K562 (cell line): ENCODE data around the gene CAPZB. TPM values are rescaled to one million over a fixed set of nuclear protein-coding genes. Genes with fewer than 3 reads are reported as not detected.
A peak's percentile ranks its signal among the peaks of the same experiment; 100 is the strongest.

Experiments
- ATAC-seq: fragments of 200-7000 bp; cut with Tn5 transposase; 3 replicates; pipeline ENCODE4 v1.9.1; 2020; ENCODE audit warnings: moderate library complexity
- BruUV-seq: library from RNA; stranded (reverse); fragments of 400-500 nt; replicated peaks from 2 replicates; lab custom pipeline; 2021; lab: Mats Ljungman, UMichigan
- CTCF ChIA-PET: fragments of 300-600 bp; formaldehyde crosslinking; extraction: SDS; loops from one replicate; lab custom pipeline; 2021; ENCODE audit warnings: low intra/inter-chr PET ratio; lab: Yijun Ruan, JAX
- POLR2A ChIA-PET: fragments of 300-600, 350-650 bp; sonication (Branson Sonifier 250); formaldehyde crosslinking; extraction: SDS; loops from one replicate; lab custom pipeline; 2021; ENCODE audit warnings: antibody characterized with exemption, inconsistent platforms; lab: Yijun Ruan, JAX
- DNase-seq, 4 experiments: peaks; one replicate each; pipeline versions ENCODE4 v3.0.0 to v3.0.0-alpha.2; 2011 to 2018; ENCODE audit warnings: low spot score in 3 of 4, mixed read lengths in 3 of 4; ENCODE audit errors: extremely low read depth in 1 of 4
- FAIRE-seq: peaks from 2 replicates; lab custom pipeline; 2011; peaks lifted over from hg19 to GRCh38; lab: Jason Lieb, UNC
- H2AFZ ChIP-seq: 2 replicates; pipeline ENCODE4 v1.6.0; 2011; ENCODE audit warnings: low read depth, low read length, control low read depth, inconsistent platforms
- H3K27ac ChIP-seq: fragments of 200-600 bp; 3 replicates; pipeline ENCODE4 v1.8.0; 2011; ENCODE audit warnings: low read depth, mild to moderate bottlenecking, control low read depth, inconsistent platforms, low read length, moderate library complexity, mixed read lengths; ENCODE audit errors: extremely low read depth
- H3K27me3 ChIP-seq, 2 experiments: fragments of 300-600 bp in 1 of 2; 2 replicates in 1 of 2; 3 replicates in 1 of 2; pipeline versions ENCODE4 v1.6.0 to v1.8.0; 2011; ENCODE audit warnings: inconsistent platforms in 2 of 2, low read length in 2 of 2, mild to moderate bottlenecking in 1 of 2, mixed read lengths in 1 of 2, moderate library complexity in 1 of 2; ENCODE audit not compliant: control insufficient read depth in 2 of 2, insufficient read depth in 2 of 2
- H3K36me3 ChIP-seq: fragments of 300-600 bp; 3 replicates; pipeline ENCODE4 v1.8.0; 2011; ENCODE audit warnings: mild to moderate bottlenecking, low read length, inconsistent platforms; ENCODE audit not compliant: control insufficient read depth, insufficient read depth
- H3K4me1 ChIP-seq, 2 experiments: fragments of 200-600 bp in 1 of 2; replicated peaks in 1 of 2; 2 replicates in 1 of 2; 3 replicates in 1 of 2; pipeline versions ENCODE4 v1.5.1 to v1.8.0; 2011; ENCODE audit warnings: inconsistent platforms in 2 of 2, low read length in 2 of 2, mild to moderate bottlenecking in 1 of 2, mixed read lengths in 1 of 2, moderate library complexity in 1 of 2; ENCODE audit not compliant: control insufficient read depth in 2 of 2, insufficient read depth in 2 of 2
- H3K4me2 ChIP-seq: 2 replicates; pipeline ENCODE4 v1.6.1; 2011; ENCODE audit warnings: low read length, control low read depth, inconsistent platforms, mixed read lengths; ENCODE audit not compliant: insufficient read depth
- H3K4me3 ChIP-seq: fragments of 200-600 bp; sonication (generic), shearing (Covaris generic); 2 replicates; pipeline ENCODE4 v1.5.1; 2016; ENCODE audit warnings: control low read depth, inconsistent platforms
- H3K79me2 ChIP-seq: fragments of 200-600 bp; 3 replicates; pipeline ENCODE4 v1.8.0; 2011; ENCODE audit warnings: low read length, inconsistent platforms; ENCODE audit not compliant: control insufficient read depth, insufficient read depth
- H3K9ac ChIP-seq, 2 experiments: 2 replicates each; pipeline versions ENCODE4 v1.6.0 to v1.6.1; 2011; ENCODE audit warnings: low read depth in 2 of 2, low read length in 2 of 2, control low read depth in 1 of 2, inconsistent platforms in 1 of 2, mild to moderate bottlenecking in 1 of 2, mixed read lengths in 1 of 2; ENCODE audit not compliant: insufficient read depth in 1 of 2
- H3K9me1 ChIP-seq: one replicate; pipeline ENCODE4 v1.6.0; 2011; ENCODE audit warnings: inconsistent platforms, mild to moderate bottlenecking, low read length, moderate library complexity; ENCODE audit not compliant: control insufficient read depth, insufficient read depth
- H3K9me3 ChIP-seq: replicated peaks from 2 replicates; pipeline ENCODE4 v1.5.1; 2011; ENCODE audit warnings: low read depth, low read length, inconsistent platforms; ENCODE audit not compliant: control insufficient read depth, insufficient read depth
- H4K20me1 ChIP-seq: replicated peaks from 2 replicates; pipeline ENCODE4 v1.6.1; 2011; ENCODE audit warnings: low read length, inconsistent platforms, mixed read lengths; ENCODE audit not compliant: control insufficient read depth, insufficient read depth
- CHCHD3 ChIP-seq: fragments of 250-450 bp; sonication (Bioruptor Pico); IDR thresholded peaks from 2 replicates; pipeline ENCODE4 v2.1.2; 2022; ENCODE audit warnings: mild to moderate bottlenecking
- EHMT2 ChIP-seq: fragments of 450-650 bp; IDR thresholded peaks from 2 replicates; pipeline ENCODE4 v1.6.1; 2018; ENCODE audit warnings: antibody characterized with exemption
- NR2C1 ChIP-seq, 2 experiments: fragments of 450-650 bp; IDR thresholded peaks; 2 replicates each; pipeline ENCODE4 v1.6.1; 2017; ENCODE audit warnings: mild to moderate bottlenecking in 2 of 2, antibody characterized with exemption in 1 of 2, inconsistent platforms in 1 of 2, missing compliant biosample characterization in 1 of 2, missing genetic modification characterization in 1 of 2
- SLC30A9 ChIP-seq: fragments of 250-450 bp; sonication (Bioruptor Pico); IDR thresholded peaks from 2 replicates; pipeline ENCODE4 v1.8.0; 2022; ENCODE audit warnings: mild to moderate bottlenecking, moderate library complexity
- SRF ChIP-seq, 2 experiments: fragments of 250-450, 450-650 bp in 1 of 2; sonication (Bioruptor Pico) in 1 of 2; sonication (generic) in 1 of 2; formaldehyde crosslinking; IDR thresholded peaks; 2 replicates each; pipeline versions ENCODE4 v1.5.0 to v1.5.1; 2020 to 2022; ENCODE audit warnings: mild to moderate bottlenecking in 1 of 2, missing genetic modification reagents in 1 of 2
- TEAD1 ChIP-seq, 2 experiments: fragments of 450-650 bp in 1 of 2; sonication (generic) in 1 of 2; formaldehyde crosslinking; IDR thresholded peaks; 2 replicates each; pipeline versions ENCODE4 v1.4.0 to v1.8.0; 2020 to 2022; ENCODE audit warnings: mild to moderate bottlenecking in 2 of 2, missing genetic modification reagents in 1 of 2
- TEAD4 ChIP-seq, 2 experiments: sonication (generic) in 1 of 2; formaldehyde crosslinking in 1 of 2; IDR thresholded peaks; 2 replicates each; pipeline versions ENCODE4 v1.6.1 to v1.8.0; 2012 to 2022; ENCODE audit warnings: borderline replicate concordance in 1 of 2, inconsistent platforms in 1 of 2, low read length in 1 of 2, mild to moderate bottlenecking in 1 of 2, missing genetic modification reagents in 1 of 2
- WGBS: fragments of 100-300 bp; shearing (Covaris generic); methylation state at CpG from one replicate; pipeline ENCODE4 v1.1.6; 2016; ENCODE audit warnings: low coverage, mixed read lengths; ENCODE audit not compliant: insufficient coverage; ENCODE audit errors: missing lambda C conversion rate; 5-methylcytosine and 5-hydroxymethylcytosine counted together
- in situ Hi-C: fragments of 300-500 bp; cut with MboI; formaldehyde crosslinking; loops from 4 replicates; pipeline ENCODE4 v1.15.0; 2018; ENCODE audit warnings: inconsistent platforms, mixed read lengths
- intact Hi-C: fragments of 100-400 bp; cut with micrococcal nuclease; formaldehyde crosslinking; loops from 2 replicates; pipeline ENCODE4 v1.14.2; 2022
- polyA plus RNA-seq, 8 experiments: library from polyadenylated mRNA; depleted of rRNA in 4 of 8; stranded (reverse) in 5 of 8; unstranded in 3 of 8; fragments of >200 nt; fragmentation: Nextera tagmentation in 2 of 8; fragmentation: Illumina TruSeq in 1 of 8; extraction: Ambion mirVana in 2 of 8; extraction: Trizol in 1 of 8; gene quantifications; 2 replicates each; pipeline versions ENCODE4 v1.2.1 to v1.2.3, GENCODE V29; 2011 to 2014; ENCODE audit warnings: inconsistent platforms in 1 of 8, missing spikeins in 1 of 8
- total RNA-seq, 7 experiments: library from RNA; depleted of rRNA in 6 of 7; stranded (reverse); fragments of >200 nt in 6 of 7; fragmentation: Illumina TruSeq in 2 of 7; extraction: Trizol in 2 of 7; gene quantifications; 2 replicates each; pipeline versions ENCODE4 v1.2.1 to v1.2.3, GENCODE V29; 2011 to 2021; ENCODE audit warnings: low replicate concordance in 1 of 7
- TF ChIP-seq, protein P1 (sequence below), 2 experiments: fragments of 450-650 bp; IDR thresholded peaks; 2 replicates each; pipeline ENCODE4 v1.6.1; 2016; ENCODE audit warnings: mild to moderate bottlenecking in 2 of 2, borderline replicate concordance in 1 of 2, low read depth in 1 of 2, moderate library complexity in 1 of 2
- TF ChIP-seq, protein P2 (sequence below): sonication (generic); formaldehyde crosslinking; IDR thresholded peaks from 2 replicates; pipeline ENCODE4 v1.8.0; 2022; ENCODE audit warnings: mild to moderate bottlenecking, missing genetic modification reagents, borderline replicate concordance

Gene CAPZB
- total and polyA plus RNA-seq, 9 of the 15 experiments (the other 6 are each of a cell fraction or from before 2014, with no cell fraction given): 57.6 to 297 (median 125) TPM

DNA sequence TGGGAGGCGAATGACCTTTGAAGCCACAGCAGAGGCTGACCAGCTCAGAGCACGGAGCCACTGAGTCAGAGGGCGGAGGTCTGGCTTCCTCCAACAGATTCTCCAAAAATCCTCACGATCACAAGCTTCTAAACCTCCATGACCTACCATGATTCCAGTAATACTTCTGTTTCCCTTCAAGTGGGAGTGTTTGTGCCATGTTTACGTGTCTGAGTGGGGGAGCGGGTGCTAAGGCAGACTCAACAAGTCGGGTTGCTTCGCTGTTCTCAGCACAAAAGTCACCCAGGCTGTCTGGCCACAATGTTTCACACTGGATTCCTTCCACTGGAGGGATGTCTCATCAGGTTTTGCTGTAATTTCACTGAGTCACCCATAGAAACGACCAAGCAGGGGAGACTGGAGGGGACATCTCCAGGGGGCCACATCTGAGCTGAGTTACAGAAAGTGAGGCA, 87.0 kb downstream of the CAPZB start:
- H3K79me2 ChIP-seq: peaks cover 8% of the 10 kb centered on the region; the same call in 2 of the 3 replicates
- no TSS peak for BruUV-seq
- DNase-seq (no peak), FAIRE-seq (no peak), ATAC-seq (no peak)
- peaks cover 3% of the 10 kb centered on the region for H3K9me1 ChIP-seq
- ChIA-PET POLR2A (interaction anchor here (0.6 to 1.3 kb wide), 4 partner anchors 7 to 720 kb away, joined by 3 to 4 read pairs (median 4); no protein-coding TSS in a partner anchor), CTCF (no interaction called here)
- in situ Hi-C loops (no loop called here), intact Hi-C loops (no loop called here)
- H2AFZ ChIP-seq: no peak overlapping the region
- peaks cover 0 to 14% of the 10 kb centered on the region in 2 experiments; a peak in 1 of 5 replicates for H3K4me1 ChIP-seq
- no peak overlapping the region for H3K4me2 ChIP-seq
- H3K9me3 ChIP-seq: no peaks in the 10 kb centered on the region
- H3K4me3 ChIP-seq: no peak overlapping the region
- no peak overlapping the region for H3K27ac ChIP-seq
- H3K27me3 ChIP-seq: no peaks in the 10 kb centered on the region
- peak overlapping the region in 1 of 2 experiments; percentile 48; a peak in 1 of 4 replicates for H3K9ac ChIP-seq
- 70% methylated on average over 9 of the region's 9 CpGs for WGBS
- H3K36me3 ChIP-seq: no peaks in the 10 kb centered on the region
- H4K20me1 ChIP-seq: peaks cover 28% of the 10 kb centered on the region
- TF ChIP-seq NR2C1 (IDR thresholded peaks at IDR 0.05) (no peak), NR2C1 (tag; IDR thresholded peaks at IDR 0.05) (no peak), SRF (CRISPR knock-in tag; IDR thresholded peaks at IDR 0.05) (no peak), CHCHD3 (CRISPR knock-in tag) (no peak), TEAD4 (IDR thresholded peaks at IDR 0.05; ENCODE audit: low read length) (no peak), TEAD4 (CRISPR knock-in tag; IDR thresholded peaks at IDR 0.05; ENCODE audit: borderline replicate concordance) (peak; percentile 69; the same call in 1 of the 2 replicates), SLC30A9 (CRISPR knock-in tag) (no peak), EHMT2 (no peak), TEAD1 (CRISPR knock-in tag; IDR thresholded peaks at IDR 0.05) (peak in 1 of 2 experiments; percentile 85; a peak in 2 of 4 replicates)
- TF ChIP-seq, protein P1, sequence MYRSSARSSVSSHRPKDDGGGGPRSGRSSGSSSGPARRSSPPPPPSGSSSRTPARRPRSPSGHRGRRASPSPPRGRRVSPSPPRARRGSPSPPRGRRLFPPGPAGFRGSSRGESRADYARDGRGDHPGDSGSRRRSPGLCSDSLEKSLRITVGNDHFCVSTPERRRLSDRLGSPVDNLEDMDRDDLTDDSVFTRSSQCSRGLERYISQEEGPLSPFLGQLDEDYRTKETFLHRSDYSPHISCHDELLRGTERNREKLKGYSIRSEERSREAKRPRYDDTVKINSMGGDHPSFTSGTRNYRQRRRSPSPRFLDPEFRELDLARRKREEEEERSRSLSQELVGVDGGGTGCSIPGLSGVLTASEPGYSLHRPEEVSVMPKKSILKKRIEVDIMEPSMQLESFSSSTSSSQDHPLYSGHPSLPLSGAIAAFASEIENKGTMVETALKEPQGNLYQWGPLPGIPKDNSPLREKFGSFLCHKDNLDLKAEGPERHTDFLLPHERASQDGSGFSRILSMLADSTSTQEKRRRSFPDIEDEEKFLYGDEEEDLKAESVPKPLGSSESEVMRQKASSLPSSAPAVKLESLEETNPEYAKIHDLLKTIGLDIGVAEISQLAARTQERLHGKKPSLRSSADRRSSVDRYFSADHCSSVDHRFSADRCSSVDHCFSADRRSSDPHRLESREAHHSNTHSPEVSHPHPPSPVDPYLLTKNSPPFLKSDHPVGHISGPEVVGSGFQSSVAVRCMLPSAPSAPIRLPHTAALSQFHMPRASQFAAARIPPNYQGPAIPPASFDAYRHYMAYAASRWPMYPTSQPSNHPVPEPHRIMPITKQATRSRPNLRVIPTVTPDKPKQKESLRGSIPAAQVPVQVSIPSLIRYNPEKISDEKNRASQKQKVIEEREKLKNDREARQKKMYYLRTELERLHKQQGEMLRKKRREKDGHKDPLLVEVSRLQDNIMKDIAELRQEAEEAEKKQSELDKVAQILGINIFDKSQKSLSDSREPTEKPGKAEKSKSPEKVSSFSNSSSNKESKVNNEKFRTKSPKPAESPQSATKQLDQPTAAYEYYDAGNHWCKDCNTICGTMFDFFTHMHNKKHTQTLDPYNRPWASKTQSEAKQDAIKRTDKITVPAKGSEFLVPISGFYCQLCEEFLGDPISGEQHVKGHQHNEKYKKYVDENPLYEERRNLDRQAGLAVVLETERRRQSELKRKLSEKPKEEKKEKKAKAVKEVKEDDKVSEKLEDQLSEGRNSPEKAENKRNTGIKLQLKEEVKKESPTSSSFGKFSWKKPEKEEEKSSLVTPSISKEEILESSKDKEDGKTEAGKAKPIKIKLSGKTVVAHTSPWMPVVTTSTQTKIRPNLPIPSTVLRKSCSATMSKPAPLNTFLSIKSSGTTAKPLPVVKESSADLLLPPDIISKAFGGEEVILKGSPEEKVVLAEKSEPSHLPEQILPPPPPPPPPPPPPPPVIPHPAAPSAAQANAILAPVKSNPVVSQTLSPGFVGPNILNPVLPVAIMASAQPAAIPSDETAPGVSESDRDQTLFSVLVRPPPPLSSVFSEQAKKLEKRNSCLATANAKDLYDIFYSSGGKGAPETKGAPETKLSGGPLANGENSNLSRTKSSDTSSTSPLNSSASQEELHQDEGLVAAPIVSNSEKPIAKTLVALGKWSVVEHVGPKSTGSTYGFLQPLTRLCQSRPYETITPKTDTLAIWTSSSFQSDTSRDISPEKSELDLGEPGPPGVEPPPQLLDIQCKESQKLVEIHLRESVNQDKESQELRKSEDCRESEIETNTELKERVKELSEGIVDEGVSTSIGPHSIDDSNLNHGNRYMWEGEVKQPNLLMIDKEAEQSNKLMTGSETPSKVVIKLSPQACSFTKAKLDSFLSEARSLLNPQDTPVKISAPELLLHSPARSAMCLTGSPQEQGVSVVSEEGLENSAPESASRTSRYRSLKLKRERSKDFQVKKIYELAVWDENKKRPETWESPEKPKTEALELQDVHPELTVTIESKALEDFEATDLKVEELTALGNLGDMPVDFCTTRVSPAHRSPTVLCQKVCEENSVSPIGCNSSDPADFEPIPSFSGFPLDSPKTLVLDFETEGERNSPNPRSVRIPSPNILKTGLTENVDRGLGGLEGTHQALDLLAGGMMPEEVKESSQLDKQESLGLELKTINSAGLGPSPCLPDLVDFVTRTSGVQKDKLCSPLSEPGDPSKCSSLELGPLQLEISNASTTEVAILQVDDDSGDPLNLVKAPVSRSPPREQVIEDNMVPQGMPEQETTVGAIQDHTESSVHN (IDR thresholded peaks at IDR 0.05; ENCODE audit: borderline replicate concordance in 1 of 2, low read depth in 1 of 2): no peak
- TF ChIP-seq, protein P2, sequence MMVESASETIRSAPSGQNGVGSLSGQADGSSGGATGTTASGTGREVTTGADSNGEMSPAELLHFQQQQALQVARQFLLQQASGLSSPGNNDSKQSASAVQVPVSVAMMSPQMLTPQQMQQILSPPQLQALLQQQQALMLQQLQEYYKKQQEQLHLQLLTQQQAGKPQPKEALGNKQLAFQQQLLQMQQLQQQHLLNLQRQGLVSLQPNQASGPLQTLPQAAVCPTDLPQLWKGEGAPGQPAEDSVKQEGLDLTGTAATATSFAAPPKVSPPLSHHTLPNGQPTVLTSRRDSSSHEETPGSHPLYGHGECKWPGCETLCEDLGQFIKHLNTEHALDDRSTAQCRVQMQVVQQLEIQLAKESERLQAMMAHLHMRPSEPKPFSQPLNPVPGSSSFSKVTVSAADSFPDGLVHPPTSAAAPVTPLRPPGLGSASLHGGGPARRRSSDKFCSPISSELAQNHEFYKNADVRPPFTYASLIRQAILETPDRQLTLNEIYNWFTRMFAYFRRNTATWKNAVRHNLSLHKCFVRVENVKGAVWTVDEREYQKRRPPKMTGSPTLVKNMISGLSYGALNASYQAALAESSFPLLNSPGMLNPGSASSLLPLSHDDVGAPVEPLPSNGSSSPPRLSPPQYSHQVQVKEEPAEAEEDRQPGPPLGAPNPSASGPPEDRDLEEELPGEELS (CRISPR knock-in tag): no peak
